ENCODE data around the gene IL3. TPM values are rescaled to one million over a fixed set of nuclear protein-coding genes. Genes with fewer than 3 reads are reported as not detected.

Gene IL3
- total and polyA plus RNA-seq, 8 donors, result not detected

GRCh38 chr5:132037353-132037752 lies 23.1 kb upstream of the IL3 start:
- no peaks in the 10 kb centered on the region for H3K27me3 ChIP-seq
- no peaks in the 10 kb centered on the region for H3K36me3 ChIP-seq
- TF ChIP-seq POLR2AphosphoS5 (IDR thresholded peaks at IDR 0.05) (no peak), EP300 (IDR thresholded peaks at IDR 0.05) (no peak), POLR2A (IDR thresholded peaks at IDR 0.05) (no peak)
- TF ChIP-seq, protein P1, sequence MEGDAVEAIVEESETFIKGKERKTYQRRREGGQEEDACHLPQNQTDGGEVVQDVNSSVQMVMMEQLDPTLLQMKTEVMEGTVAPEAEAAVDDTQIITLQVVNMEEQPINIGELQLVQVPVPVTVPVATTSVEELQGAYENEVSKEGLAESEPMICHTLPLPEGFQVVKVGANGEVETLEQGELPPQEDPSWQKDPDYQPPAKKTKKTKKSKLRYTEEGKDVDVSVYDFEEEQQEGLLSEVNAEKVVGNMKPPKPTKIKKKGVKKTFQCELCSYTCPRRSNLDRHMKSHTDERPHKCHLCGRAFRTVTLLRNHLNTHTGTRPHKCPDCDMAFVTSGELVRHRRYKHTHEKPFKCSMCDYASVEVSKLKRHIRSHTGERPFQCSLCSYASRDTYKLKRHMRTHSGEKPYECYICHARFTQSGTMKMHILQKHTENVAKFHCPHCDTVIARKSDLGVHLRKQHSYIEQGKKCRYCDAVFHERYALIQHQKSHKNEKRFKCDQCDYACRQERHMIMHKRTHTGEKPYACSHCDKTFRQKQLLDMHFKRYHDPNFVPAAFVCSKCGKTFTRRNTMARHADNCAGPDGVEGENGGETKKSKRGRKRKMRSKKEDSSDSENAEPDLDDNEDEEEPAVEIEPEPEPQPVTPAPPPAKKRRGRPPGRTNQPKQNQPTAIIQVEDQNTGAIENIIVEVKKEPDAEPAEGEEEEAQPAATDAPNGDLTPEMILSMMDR (IDR thresholded peaks at IDR 0.05), result no peak
- H3K27ac ChIP-seq, result no peak overlapping the region
- no peak for DNase-seq
- no peak overlapping the region for H3K4me3 ChIP-seq
- 48 to 66% (median 57%) methylated on average over 2 of the region's 2 CpGs for WGBS, 5 donors
- intact Hi-C loops (cut with DNase I; ENCODE audit: low total_unique reads), result no loop called here
- no peaks in the 10 kb centered on the region for H3K4me1 ChIP-seq
- no peaks in the 10 kb centered on the region for H3K9me3 ChIP-seq

GRCh38 chr5:132044207-132044606 lies 16.2 kb upstream of the IL3 start:
- no peaks in the 10 kb centered on the region for H3K36me3 ChIP-seq
- WGBS, 5 donors, result 49 to 86% (median 83%) methylated on average over 6 to 10 of the region's 10 CpGs

DNA sequence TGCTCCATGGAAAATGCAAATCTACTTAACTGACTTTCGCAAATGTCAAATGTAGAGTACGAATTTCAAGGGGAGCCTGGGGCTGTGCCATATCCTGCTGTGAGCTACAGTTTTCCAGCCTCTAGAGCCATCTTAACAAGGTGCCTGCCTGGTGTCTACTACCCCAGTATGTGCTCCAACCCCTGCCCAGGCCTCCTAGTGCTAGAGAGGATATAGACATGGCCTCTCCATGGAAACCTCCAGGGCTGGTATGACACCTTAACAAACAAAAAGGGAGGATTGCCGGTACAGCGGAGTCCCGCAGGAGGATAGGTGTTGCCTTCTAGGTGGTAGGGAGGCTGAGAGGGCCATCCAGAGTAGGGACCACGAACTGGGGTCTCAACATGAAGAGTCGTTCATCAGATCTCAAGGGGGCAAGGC lies 13.6 kb upstream of the IL3 start:
- TF ChIP-seq, protein P1 (IDR thresholded peaks at IDR 0.05), result no peak
- TF ChIP-seq POLR2AphosphoS5 (IDR thresholded peaks at IDR 0.05), result no peak
- no peak for TF ChIP-seq POLR2A (IDR thresholded peaks at IDR 0.05)
- TF ChIP-seq EP300 (IDR thresholded peaks at IDR 0.05), result no peak
- Histone ChIP-seq H3K27me3 (peaks cover 0 to 13% (median 0%) of the 10 kb centered on the region in 3 donors), H3K27ac (no peak overlapping the region), H3K4me3 (no peak overlapping the region), H3K9me3 (no peaks in the 10 kb centered on the region), H3K36me3 (no peaks in the 10 kb centered on the region), H3K4me1 (no peaks in the 10 kb centered on the region)
- 72 to 81% (median 74%) methylated on average over 7 of the region's 7 CpGs for WGBS, 5 donors
- intact Hi-C loops (cut with DNase I; ENCODE audit: low total_unique reads), result no loop called here
- DNase-seq, result no peak

More at GRCh38 chr5:132044207-132044606, 16.2 kb upstream of the IL3 start:
- intact Hi-C loops (cut with DNase I; ENCODE audit: low total_unique reads), result no loop called here
- H3K4me1 ChIP-seq, result no peaks in the 10 kb centered on the region
- TF ChIP-seq, protein P1 (IDR thresholded peaks at IDR 0.05), result no peak
- TF ChIP-seq EP300 (IDR thresholded peaks at IDR 0.05), result no peak
- TF ChIP-seq POLR2A (IDR thresholded peaks at IDR 0.05), result no peak
- TF ChIP-seq POLR2AphosphoS5 (IDR thresholded peaks at IDR 0.05), result no peak
- H3K27me3 ChIP-seq, result peaks cover 0 to 13% (median 0%) of the 10 kb centered on the region in 3 donors
- H3K4me3 ChIP-seq, result no peak overlapping the region
- H3K27ac ChIP-seq, result no peak overlapping the region
- DNase-seq, result peak in 1 of 2 donors; percentile 23
- no peaks in the 10 kb centered on the region for H3K9me3 ChIP-seq

GRCh38 chr5:132049093-132049492 lies 11.4 kb upstream of the IL3 start:
- DNase-seq, result no peak
- Histone ChIP-seq H3K36me3 (no peaks in the 10 kb centered on the region), H3K9me3 (no peaks in the 10 kb centered on the region), H3K27ac (no peak overlapping the region), H3K27me3 (no peaks in the 10 kb centered on the region), H3K4me1 (no peaks in the 10 kb centered on the region), H3K4me3 (no peak overlapping the region)
- intact Hi-C loops (cut with DNase I; ENCODE audit: low total_unique reads), result no loop called here
- 42 to 60% (median 57%) methylated on average over 4 of the region's 4 CpGs for WGBS, 5 donors
- TF ChIP-seq POLR2A (IDR thresholded peaks at IDR 0.05), result no peak
- no peak for TF ChIP-seq POLR2AphosphoS5 (IDR thresholded peaks at IDR 0.05)
- TF ChIP-seq, protein P1 (IDR thresholded peaks at IDR 0.05), result no peak
- no peak for TF ChIP-seq EP300 (IDR thresholded peaks at IDR 0.05)
